ENCODE measurements around the gene GPC6.
A peak's percentile ranks its signal among the peaks of the same experiment; 100 is the strongest.

DNA sequence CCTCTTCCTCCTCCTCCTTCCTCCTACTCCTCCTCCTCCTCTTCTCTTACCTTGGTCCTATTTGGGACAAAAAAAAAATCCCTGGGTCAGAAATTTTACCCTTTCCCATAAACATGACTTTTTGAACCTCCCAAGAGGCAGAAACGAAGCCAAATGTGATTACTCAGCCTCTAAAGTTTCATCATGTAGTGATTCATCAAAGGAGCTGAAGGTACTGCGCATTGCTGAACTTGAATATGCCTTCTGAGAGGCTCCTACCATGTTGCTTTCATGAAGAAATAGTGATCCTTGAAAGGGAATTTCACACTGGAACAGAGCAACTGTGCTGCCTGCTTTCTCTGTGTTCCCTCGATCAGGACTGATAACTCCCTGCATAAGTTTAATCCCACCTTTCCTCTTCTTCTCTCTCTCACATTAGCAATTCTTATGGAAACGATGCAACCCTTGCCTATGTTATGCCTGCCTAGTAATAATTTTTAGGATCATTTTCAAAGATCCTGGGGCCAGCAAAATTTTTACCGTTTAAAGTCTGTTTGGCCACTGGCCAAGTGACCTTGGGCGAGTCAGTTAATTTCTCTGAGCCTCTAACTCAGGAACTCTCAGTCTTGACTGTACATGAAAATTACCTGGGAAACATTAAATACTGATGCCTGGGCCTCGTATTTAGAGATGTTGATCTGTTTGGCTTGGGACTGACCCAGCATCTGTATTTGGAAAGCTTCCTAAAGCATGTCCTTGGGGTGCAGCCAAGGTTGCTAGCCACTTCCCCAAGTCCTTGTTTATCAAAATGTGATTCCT is 1103.3 kb downstream of the GPC6 start:
- TF ChIP-seq, protein P1, sequence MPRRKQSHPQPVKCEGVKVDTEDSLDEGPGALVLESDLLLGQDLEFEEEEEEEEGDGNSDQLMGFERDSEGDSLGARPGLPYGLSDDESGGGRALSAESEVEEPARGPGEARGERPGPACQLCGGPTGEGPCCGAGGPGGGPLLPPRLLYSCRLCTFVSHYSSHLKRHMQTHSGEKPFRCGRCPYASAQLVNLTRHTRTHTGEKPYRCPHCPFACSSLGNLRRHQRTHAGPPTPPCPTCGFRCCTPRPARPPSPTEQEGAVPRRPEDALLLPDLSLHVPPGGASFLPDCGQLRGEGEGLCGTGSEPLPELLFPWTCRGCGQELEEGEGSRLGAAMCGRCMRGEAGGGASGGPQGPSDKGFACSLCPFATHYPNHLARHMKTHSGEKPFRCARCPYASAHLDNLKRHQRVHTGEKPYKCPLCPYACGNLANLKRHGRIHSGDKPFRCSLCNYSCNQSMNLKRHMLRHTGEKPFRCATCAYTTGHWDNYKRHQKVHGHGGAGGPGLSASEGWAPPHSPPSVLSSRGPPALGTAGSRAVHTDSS (tag by site-specific recombination; IDR thresholded peaks at IDR 0.05), result peak; percentile 65; the same call in 1 of the 2 replicates
- TF ChIP-seq ZNF416 (tag by site-specific recombination; IDR thresholded peaks at IDR 0.05) (no peak), ZNF274 (IDR thresholded peaks at IDR 0.05; ENCODE audit: low read length) (no peak), ZNF274 (tag by site-specific recombination; IDR thresholded peaks at IDR 0.05; ENCODE audit: borderline replicate concordance) (no peak)
- TF ChIP-seq, protein P2, sequence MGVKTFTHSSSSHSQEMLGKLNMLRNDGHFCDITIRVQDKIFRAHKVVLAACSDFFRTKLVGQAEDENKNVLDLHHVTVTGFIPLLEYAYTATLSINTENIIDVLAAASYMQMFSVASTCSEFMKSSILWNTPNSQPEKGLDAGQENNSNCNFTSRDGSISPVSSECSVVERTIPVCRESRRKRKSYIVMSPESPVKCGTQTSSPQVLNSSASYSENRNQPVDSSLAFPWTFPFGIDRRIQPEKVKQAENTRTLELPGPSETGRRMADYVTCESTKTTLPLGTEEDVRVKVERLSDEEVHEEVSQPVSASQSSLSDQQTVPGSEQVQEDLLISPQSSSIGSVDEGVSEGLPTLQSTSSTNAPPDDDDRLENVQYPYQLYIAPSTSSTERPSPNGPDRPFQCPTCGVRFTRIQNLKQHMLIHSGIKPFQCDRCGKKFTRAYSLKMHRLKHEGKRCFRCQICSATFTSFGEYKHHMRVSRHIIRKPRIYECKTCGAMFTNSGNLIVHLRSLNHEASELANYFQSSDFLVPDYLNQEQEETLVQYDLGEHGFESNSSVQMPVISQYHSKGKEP (tag by site-specific recombination; IDR thresholded peaks at IDR 0.05), result no peak
- TF ChIP-seq, protein P3, sequence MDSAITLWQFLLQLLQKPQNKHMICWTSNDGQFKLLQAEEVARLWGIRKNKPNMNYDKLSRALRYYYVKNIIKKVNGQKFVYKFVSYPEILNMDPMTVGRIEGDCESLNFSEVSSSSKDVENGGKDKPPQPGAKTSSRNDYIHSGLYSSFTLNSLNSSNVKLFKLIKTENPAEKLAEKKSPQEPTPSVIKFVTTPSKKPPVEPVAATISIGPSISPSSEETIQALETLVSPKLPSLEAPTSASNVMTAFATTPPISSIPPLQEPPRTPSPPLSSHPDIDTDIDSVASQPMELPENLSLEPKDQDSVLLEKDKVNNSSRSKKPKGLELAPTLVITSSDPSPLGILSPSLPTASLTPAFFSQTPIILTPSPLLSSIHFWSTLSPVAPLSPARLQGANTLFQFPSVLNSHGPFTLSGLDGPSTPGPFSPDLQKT (IDR thresholded peaks at IDR 0.05; ENCODE audit: borderline replicate concordance, low read depth, low read length), result no peak
